Ureter (tissue), 1 donor: ENCODE measurements around the gene ROCK1. TPM values are rescaled to one million over a fixed set of nuclear protein-coding genes. Genes with fewer than 3 reads are reported as not detected.
A peak's percentile ranks its signal among the peaks of the same experiment; 100 is the strongest.
"Not testable (repeated sequence)": the region's sequence is repeated elsewhere in the genome, so short reads cannot be mapped to it uniquely, and the experiment has no call there.

Experiments used
- DNase-seq: peaks from one replicate; pipeline ENCODE4 v3.0.0-alpha.2; 2020; ENCODE audit warnings: low spot score
- total RNA-seq: library from RNA; stranded (reverse); gene quantifications from one replicate; pipeline ENCODE4 v1.2.4, GENCODE V29; 2023
- donor health status: DM: yes; HTN: yes; CAD: no.

Gene ROCK1
- 70.2 TPM for total RNA-seq

GRCh38 chr18:21111346-21112139 is at the start of gene ROCK1:
Gene ROCK1 (minus strand): TSS chr18:21111813. CDS start chr18:21110910, 903 bp downstream.
- peak; percentile 99 for DNase-seq

GRCh38 chr18:21155443-21155842 is 43.8 kb upstream of the ROCK1 start:
- no peak for DNase-seq

GRCh38 chr18:21146016-21146415 is 34.4 kb upstream of the ROCK1 start:
- DNase-seq: no peak

GRCh38 chr18:21145371-21145770 is 33.8 kb upstream of the ROCK1 start:
- no peak for DNase-seq

- DNase-seq: no peak
Observed at GRCh38 chr18:21141668-21142422, 30.2 kb upstream of the ROCK1 start.

DNA sequence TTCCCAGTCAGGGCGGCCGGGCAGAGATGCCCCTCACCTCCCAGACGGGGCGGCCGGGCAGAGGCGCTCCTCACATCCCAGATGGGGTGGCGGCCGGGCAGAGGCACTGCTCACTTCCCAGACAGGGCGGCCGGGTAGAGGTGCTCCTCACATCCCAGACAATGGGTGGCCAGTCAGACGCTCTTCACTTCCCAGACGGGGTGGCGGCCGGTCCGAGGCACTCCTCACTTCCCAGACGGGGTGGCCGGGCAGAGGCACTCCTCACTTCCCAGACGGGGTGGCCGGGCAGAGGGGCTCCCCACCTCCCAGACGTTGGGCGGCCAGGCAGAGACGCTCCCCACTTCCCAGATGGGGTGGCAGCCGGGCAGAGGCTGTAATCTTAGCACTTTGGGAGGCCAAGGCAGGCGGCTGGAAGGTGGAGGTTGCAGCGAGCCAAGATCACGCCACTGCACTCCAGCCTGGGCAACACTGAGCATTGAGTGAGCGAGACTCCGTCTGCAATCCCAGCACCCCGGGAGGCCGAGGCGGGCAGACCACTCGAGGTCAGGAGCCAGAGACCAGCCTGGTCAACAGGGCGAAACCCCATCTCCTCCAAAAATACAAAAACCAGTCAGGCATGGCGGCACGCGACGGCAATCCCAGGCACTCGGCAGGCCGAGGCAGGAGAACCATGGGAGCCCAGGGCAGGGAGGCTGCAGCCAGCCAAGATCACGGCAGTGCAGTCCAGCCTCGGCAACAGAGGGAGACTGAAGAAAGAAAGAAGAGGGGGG is 26.3 kb upstream of the ROCK1 start:
- not testable (repeated sequence) for DNase-seq

- no peak for DNase-seq
Observed at GRCh38 chr18:21134895-21135294, 23.3 kb upstream of the ROCK1 start.

GRCh38 chr18:21132398-21132918 is 20.8 kb upstream of the ROCK1 start:
- DNase-seq: no peak

- no peak for DNase-seq
Observed at GRCh38 chr18:21131698-21132227, 20.1 kb upstream of the ROCK1 start.

- no peak for DNase-seq
Observed at GRCh38 chr18:21129566-21130216, 18.1 kb upstream of the ROCK1 start.

DNA sequence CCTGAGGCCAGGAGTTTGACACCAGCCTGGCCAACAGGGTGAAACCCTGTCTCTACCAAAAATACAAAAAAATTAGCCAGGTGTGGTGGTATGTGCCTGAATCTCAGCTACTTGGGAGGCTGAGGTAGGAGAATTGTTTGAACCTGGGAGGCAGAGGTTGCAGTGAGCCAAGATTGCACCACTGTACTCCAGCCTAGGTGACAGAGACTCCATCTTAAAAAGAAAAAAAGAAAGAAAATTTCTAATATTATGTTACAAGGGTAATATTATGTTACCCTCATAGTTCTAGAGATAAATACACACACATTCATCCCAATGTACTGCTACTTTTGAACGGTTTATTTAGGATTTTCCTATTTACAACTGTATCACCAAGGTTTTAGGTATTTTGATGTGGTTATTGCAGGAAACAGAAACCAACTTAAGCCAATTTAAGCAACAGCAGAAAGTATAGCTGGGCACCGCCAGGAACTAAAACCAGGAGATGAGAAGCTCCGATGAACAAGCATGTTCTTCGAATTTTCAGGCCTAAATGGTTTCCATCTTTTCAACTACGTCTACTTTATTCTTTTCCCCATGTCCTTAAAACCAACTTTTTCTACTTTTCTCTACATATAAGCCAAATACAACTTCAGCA is 11.8 kb upstream of the ROCK1 start:
- DNase-seq: no peak

DNA sequence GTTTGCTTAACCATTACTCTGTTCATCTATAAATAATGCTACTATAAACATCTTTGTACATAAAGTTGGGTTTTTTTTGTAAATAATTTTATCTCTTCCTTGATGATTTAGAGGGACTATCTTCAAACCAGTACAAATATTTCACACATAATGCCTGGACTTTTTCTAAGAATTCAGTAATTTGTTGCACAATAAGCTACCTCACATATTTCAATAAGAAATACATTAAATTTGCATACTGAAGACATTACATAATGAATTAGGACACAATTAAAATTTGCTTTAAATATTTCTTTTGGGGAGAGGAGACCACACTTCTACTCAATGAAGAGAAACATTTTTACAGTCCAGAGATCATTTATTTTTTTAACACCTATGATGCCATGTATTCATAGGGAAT is 7.2 kb upstream of the ROCK1 start:
- DNase-seq: no peak

GRCh38 chr18:21117409-21118131 is 6.0 kb upstream of the ROCK1 start:
- no peak for DNase-seq

DNA sequence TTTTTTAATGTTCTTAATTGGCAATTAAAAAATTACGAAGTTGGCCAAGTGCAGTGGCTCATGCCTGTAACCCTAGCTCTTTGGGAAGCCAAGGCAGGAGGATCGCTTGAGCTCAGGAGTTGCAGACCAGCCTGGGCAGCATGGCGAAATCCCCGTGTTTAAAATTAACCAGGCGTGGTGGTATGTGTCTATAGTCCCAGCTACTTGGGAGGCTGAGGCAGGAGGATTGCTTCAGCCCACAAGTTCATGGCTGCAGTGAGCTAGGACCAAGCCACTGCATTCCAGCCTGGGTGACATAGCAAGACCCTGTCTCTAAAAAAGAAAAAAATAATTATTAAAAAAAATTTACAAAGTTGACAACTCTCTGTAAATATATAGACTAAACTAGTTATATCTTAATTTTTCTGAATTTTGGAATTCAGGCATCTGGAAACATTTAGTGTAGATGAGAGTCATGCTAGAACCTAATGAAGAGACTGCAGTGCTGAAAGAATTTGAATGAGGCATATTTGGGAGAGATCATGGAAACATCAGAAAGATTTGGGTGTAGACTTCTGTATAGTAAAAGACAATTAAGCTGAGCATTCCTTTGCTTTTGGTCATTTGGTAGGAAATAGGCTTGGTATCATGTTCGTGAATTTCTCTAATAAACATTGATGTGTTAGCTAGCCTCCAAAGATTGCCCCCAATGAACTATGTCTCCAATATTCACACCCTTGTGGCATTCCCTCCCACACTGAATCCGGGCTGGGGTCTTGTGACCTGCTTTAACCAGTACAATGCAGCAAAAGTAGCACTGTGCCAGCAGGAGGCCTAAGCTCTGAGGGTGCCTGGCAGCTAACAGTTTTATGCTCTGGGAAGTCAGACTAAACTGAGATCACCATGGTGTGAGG is 4.2 kb upstream of the ROCK1 start:
- no peak for DNase-seq

DNA sequence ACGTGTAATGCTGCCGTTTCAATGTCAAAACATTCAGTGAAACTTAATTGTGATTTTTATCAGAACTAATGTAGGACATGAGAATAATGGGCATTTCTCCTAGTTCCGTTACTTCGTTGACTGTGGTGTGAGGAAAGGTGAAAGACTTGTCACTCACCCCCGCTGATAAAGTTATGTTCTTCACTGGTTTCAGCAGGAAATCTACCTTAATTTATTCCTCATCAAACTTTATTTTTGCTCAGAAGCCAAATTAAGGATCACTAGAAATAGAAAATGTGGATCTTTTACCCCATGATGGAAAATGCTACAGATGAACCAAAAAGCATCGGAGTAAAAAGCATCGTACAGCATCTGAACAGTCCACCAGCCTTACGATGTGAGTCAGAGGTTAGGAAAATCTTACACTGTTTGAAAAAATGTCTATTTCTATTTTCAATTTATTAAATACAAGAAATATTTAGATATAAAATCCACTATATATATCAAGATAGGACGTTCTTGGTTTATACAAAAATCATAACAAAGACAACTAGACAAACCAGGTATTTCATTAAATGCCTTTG is 1.0 kb upstream of the ROCK1 start:
- no peak for DNase-seq

GRCh38 chr18:21112140-21112473 is 494 bp upstream of the ROCK1 start:
- no peak for DNase-seq

GRCh38 chr18:21110713-21111345 is 784 bp downstream of the ROCK1 start:
- peak; percentile 58 for DNase-seq

GRCh38 chr18:21109936-21110712 is 1.5 kb downstream of the ROCK1 start:
- DNase-seq: no peak
